A673 (cell line): ENCODE results near the gene KYAT1. TPM values are rescaled to one million over a fixed set of nuclear protein-coding genes. Genes with fewer than 3 reads are reported as not detected.

Experiments
- BruUV-seq: library from RNA; stranded (reverse); fragments of 400-500 nt; replicated peaks from 2 replicates; lab custom pipeline; 2021; lab: Mats Ljungman, UMichigan
- CTCF ChIA-PET: fragments of 300-600 bp; sonication (Branson Sonifier 250); formaldehyde crosslinking; loops from one replicate; lab custom pipeline; 2022; ENCODE audit warnings: antibody characterized with exemption; lab: Charles Lee
- POLR2A ChIA-PET: fragments of 300-600 bp; sonication (Branson Sonifier 250); formaldehyde crosslinking; loops from one replicate; lab custom pipeline; 2022; ENCODE audit warnings: antibody characterized with exemption; ENCODE audit not compliant: low non-redundant PET; lab: Charles Lee
- DNase-seq: peaks from one replicate; pipeline ENCODE4 v3.0.0-alpha.2; 2015; ENCODE audit warnings: low spot score
- H3K27ac ChIP-seq: fragments of 200-600 bp; sonication (generic); 2 replicates; pipeline ENCODE4 v1.5.1; 2016; ENCODE audit warnings: mixed run types, low read depth, mild to moderate bottlenecking, mixed read lengths, antibody characterized with exemption, low read length; ENCODE audit not compliant: poor library complexity, severe bottlenecking
- H3K27me3 ChIP-seq: fragments of 200-600 bp; sonication (generic); replicated peaks from 2 replicates; pipeline ENCODE4 v1.6.1; 2017; ENCODE audit warnings: mixed run types, low read depth, mild to moderate bottlenecking, mixed read lengths, antibody characterized with exemption, low read length; ENCODE audit not compliant: insufficient read depth, poor library complexity
- H3K36me3 ChIP-seq: fragments of 200-600 bp; sonication (generic); 2 replicates; pipeline ENCODE4 v1.6.1; 2016; ENCODE audit warnings: mixed run types, mild to moderate bottlenecking, mixed read lengths, antibody characterized with exemption, low read length; ENCODE audit not compliant: insufficient read depth, poor library complexity, severe bottlenecking
- H3K4me1 ChIP-seq: fragments of 200-600 bp; sonication (generic); 2 replicates; pipeline ENCODE4 v1.6.1; 2017; ENCODE audit warnings: mixed run types, mild to moderate bottlenecking, mixed read lengths, antibody characterized with exemption, low read length; ENCODE audit not compliant: insufficient read depth, poor library complexity, severe bottlenecking
- H3K4me3 ChIP-seq: fragments of 200-600 bp; sonication (generic); 2 replicates; pipeline ENCODE4 v1.5.1; 2016; ENCODE audit warnings: low read depth, mixed run types, mild to moderate bottlenecking, mixed read lengths, low read length; ENCODE audit not compliant: poor library complexity, severe bottlenecking
- H3K9me3 ChIP-seq: fragments of 200-600 bp; sonication (generic); 2 replicates; pipeline ENCODE4 v1.6.1; 2016; ENCODE audit warnings: mixed run types, low read depth, mild to moderate bottlenecking, mixed read lengths, antibody characterized with exemption, low read length; ENCODE audit not compliant: poor library complexity, severe bottlenecking
- CTCF ChIP-seq: fragments of 300-800, 200-600 bp; sonication (generic); conservative IDR thresholded peaks from 2 replicates; pipeline ENCODE4 v1.5.1; 2017; ENCODE audit warnings: low read depth, mild to moderate bottlenecking, antibody characterized with exemption, low read length, moderate library complexity, mixed read lengths
- EZH2 ChIP-seq: fragments of 200-600 bp; sonication (generic); IDR thresholded peaks from 2 replicates; pipeline ENCODE4 v1.6.1; 2017; ENCODE audit warnings: borderline replicate concordance, low read depth, mild to moderate bottlenecking, mixed read lengths, antibody characterized with exemption, low read length; ENCODE audit not compliant: poor library complexity, severe bottlenecking
- intact Hi-C: fragments of 100-400 bp; cut with micrococcal nuclease; formaldehyde crosslinking; loops from one replicate; pipeline ENCODE4 v1.10.0; 2022; ENCODE audit not compliant: unreplicated experiment
- total RNA-seq: library from RNA; stranded (reverse); gene quantifications from 2 replicates; pipeline ENCODE4 v1.2.3, GENCODE V29; 2021

Gene KYAT1
- total RNA-seq, 1 experiment from 2014 or later, result 17.9 TPM

DNA sequence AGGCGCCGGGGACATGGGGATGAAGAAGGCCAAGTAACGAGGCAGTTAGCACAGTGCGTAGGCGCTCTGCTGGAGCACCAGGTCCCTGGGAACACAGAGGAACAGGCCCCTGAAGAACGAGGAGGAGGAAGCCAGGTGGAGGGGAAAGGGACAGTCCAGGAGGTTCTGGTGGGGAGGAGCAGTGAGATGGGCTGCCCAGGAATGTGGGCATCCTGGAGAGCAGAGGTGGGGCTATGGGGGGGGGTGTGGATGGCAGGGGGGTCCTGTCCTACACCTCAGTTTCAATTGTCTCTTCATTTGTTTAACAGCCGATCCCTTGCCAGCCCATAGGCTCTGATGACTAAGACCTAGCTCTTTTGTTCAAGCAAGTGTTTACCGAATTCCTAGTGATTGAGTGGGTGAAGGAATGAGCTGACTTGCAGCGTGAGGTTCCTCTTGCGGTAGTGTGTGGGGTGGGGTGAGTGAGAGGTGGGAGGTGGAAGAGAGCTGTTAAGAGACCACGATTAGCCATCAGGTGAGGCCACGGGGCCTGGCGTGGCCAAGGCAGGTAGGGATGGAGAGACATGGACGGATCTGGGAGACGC, 30.6 kb upstream of the KYAT1 start:
- Histone ChIP-seq H3K27ac (peak overlapping the region; percentile 52), H3K4me1 (peaks cover 16% of the 10 kb centered on the region), H3K9me3 (no peaks in the 10 kb centered on the region), H3K27me3 (no peaks in the 10 kb centered on the region), H3K4me3 (no peak overlapping the region), H3K36me3 (peaks cover 38% of the 10 kb centered on the region)
- no TSS peak for BruUV-seq
- no peak for TF ChIP-seq EZH2
- no peak for TF ChIP-seq CTCF
- peak; percentile 60 for DNase-seq
- intact Hi-C loops, result no loop called here
- ChIA-PET POLR2A (no interaction called here), CTCF (no interaction called here)

- peaks cover 16% of the 10 kb centered on the region for H3K4me1 ChIP-seq
- POLR2A ChIA-PET, result no interaction called here
- CTCF ChIA-PET, result no interaction called here
- TF ChIP-seq EZH2 (no peak), CTCF (no peak)
- H3K4me3 ChIP-seq, result no peak overlapping the region
- intact Hi-C loops, result no loop called here
- peak; percentile 54 for DNase-seq
- peaks cover 37% of the 10 kb centered on the region for H3K36me3 ChIP-seq
- peak overlapping the region; percentile 52 for H3K27ac ChIP-seq
- H3K9me3 ChIP-seq, result no peaks in the 10 kb centered on the region
- BruUV-seq, result no TSS peak
- no peaks in the 10 kb centered on the region for H3K27me3 ChIP-seq
Measured at GRCh38 chr9:128911529-128912035, 29.8 kb upstream of the KYAT1 start.

DNA sequence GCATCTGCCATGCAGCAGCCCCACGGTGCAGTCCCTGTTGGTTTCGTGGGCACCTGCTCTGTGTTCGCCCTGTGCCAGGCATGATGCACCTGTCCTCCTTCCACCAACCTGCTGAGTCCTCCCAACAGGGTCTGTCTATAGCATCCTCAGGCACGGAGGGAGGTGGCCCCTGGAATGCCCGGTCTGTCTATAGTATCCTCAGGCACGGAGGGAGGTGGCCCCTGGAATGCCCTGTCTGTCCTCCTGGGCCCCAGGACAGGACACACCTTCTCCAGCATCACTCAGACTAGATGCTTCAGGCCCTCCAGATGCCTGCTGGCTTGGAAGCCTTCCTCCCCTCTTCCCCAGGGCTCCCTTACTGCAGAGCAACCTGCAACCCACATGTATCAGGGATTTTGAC, 29.2 kb upstream of the KYAT1 start:
- Histone ChIP-seq H3K36me3 (peaks cover 31% of the 10 kb centered on the region), H3K27ac (no peak overlapping the region), H3K27me3 (no peaks in the 10 kb centered on the region), H3K9me3 (no peaks in the 10 kb centered on the region), H3K4me3 (no peak overlapping the region), H3K4me1 (peaks cover 16% of the 10 kb centered on the region)
- POLR2A ChIA-PET, result no interaction called here
- intact Hi-C loops, result no loop called here
- no peak for DNase-seq
- BruUV-seq, result no TSS peak
- TF ChIP-seq CTCF (no peak), EZH2 (no peak)
- CTCF ChIA-PET, result no interaction called here
